ENCODE measurements around the gene MOGAT1. TPM values are rescaled to one million over a fixed set of nuclear protein-coding genes. Genes with fewer than 3 reads are reported as not detected.
"Not testable (repeated sequence)": the region's sequence is repeated elsewhere in the genome, so short reads cannot be mapped to it uniquely, and the experiment has no call there.

Gene MOGAT1
- total RNA-seq, 3 donors from 2014 or later (not counting 1 experiment from before 2014, with no cell fraction given), result not detected

GRCh38 chr2:222714361-222715241, 43.1 kb downstream of the MOGAT1 start:
- no peaks in the 10 kb centered on the region for H3K9me3 ChIP-seq (ENCODE audit: control insufficient read depth, insufficient read depth, low read length)
- no peak overlapping the region for H3K4me3 ChIP-seq (ENCODE audit: low read length)
- TF ChIP-seq CTCF (IDR thresholded peaks at IDR 0.05), result no peak
- ATAC-seq (no peak), DNase-seq (no peak)
- no peak overlapping the region for H3K4me3 Mint-ChIP-seq
- 64% methylated on average over 7 of the region's 7 CpGs for WGBS (ENCODE audit: insufficient coverage)
- intact Hi-C loops (cut with micrococcal nuclease), result no loop called here
- H3K27me3 Mint-ChIP-seq (ENCODE audit: low read depth in 2 of 2), result peaks cover 19% of the 10 kb centered on the region in 2 donors
- H3K27me3 ChIP-seq (ENCODE audit: control insufficient read depth, insufficient read depth, low read length), result no peaks in the 10 kb centered on the region
- H3K4me1 Mint-ChIP-seq, result no peaks in the 10 kb centered on the region
- no peaks in the 10 kb centered on the region for H3K36me3 ChIP-seq (ENCODE audit: control insufficient read depth, insufficient read depth, low read length)
- no peak overlapping the region for H3K27ac Mint-ChIP-seq
- H3K27ac ChIP-seq (ENCODE audit: low read length), result no peak overlapping the region
- no peaks in the 10 kb centered on the region for H3K4me1 ChIP-seq (ENCODE audit: control insufficient read depth, insufficient read depth, low read length)
- no peaks in the 10 kb centered on the region for H3K36me3 Mint-ChIP-seq
- no peaks in the 10 kb centered on the region for H3K9me3 Mint-ChIP-seq

- no peak for ATAC-seq
- Histone ChIP-seq H3K4me1 (ENCODE audit: control insufficient read depth, insufficient read depth, low read length) (no peaks in the 10 kb centered on the region), H3K27ac (ENCODE audit: low read length) (no peak overlapping the region), H3K4me3 (ENCODE audit: low read length) (no peak overlapping the region), H3K27me3 (ENCODE audit: control insufficient read depth, insufficient read depth, low read length) (no peaks in the 10 kb centered on the region), H3K36me3 (ENCODE audit: control insufficient read depth, insufficient read depth, low read length) (no peaks in the 10 kb centered on the region), H3K9me3 (ENCODE audit: control insufficient read depth, insufficient read depth, low read length) (no peaks in the 10 kb centered on the region)
- no peaks in the 10 kb centered on the region for H3K9me3 Mint-ChIP-seq
- H3K27me3 Mint-ChIP-seq (ENCODE audit: low read depth in 2 of 2), result peaks cover 17 to 19% of the 10 kb centered on the region in 2 donors
- intact Hi-C loops (cut with micrococcal nuclease), result no loop called here
- WGBS (ENCODE audit: insufficient coverage), result 21% methylated on average over 8 of the region's 9 CpGs
- H3K27ac Mint-ChIP-seq, result no peak overlapping the region
- H3K36me3 Mint-ChIP-seq, result no peaks in the 10 kb centered on the region
- no peak for DNase-seq
- H3K4me1 Mint-ChIP-seq, result no peaks in the 10 kb centered on the region
- no peak overlapping the region for H3K4me3 Mint-ChIP-seq
- TF ChIP-seq CTCF (IDR thresholded peaks at IDR 0.05), result no peak
Observed at GRCh38 chr2:222715742-222716141, 44.3 kb downstream of the MOGAT1 start.

- H3K9me3 ChIP-seq (ENCODE audit: control insufficient read depth, insufficient read depth, low read length); H3K4me1 Mint-ChIP-seq; H3K27ac Mint-ChIP-seq; H3K4me3 ChIP-seq (ENCODE audit: low read length); H3K27ac ChIP-seq (ENCODE audit: low read length); ATAC-seq; H3K36me3 Mint-ChIP-seq; intact Hi-C loops (cut with micrococcal nuclease); H3K4me3 Mint-ChIP-seq; H3K4me1 ChIP-seq (ENCODE audit: control insufficient read depth, insufficient read depth, low read length); H3K36me3 ChIP-seq (ENCODE audit: control insufficient read depth, insufficient read depth, low read length); H3K9me3 Mint-ChIP-seq; H3K27me3 ChIP-seq (ENCODE audit: control insufficient read depth, insufficient read depth, low read length); DNase-seq: not testable (repeated sequence)
- peaks cover 9 to 10% of the 10 kb centered on the region in 2 donors for H3K27me3 Mint-ChIP-seq (ENCODE audit: low read depth in 2 of 2)
- WGBS (ENCODE audit: insufficient coverage), result 86% methylated on average over 1 of the region's 1 CpG
Observed at GRCh38 chr2:222719787-222720186, 48.3 kb downstream of the MOGAT1 start.

- intact Hi-C loops (cut with micrococcal nuclease); H3K4me1 Mint-ChIP-seq: not testable (repeated sequence)
- 96% methylated on average over 2 of the region's 2 CpGs for WGBS (ENCODE audit: insufficient coverage)
Observed at GRCh38 chr2:222721597-222721996, 50.1 kb downstream of the MOGAT1 start.

More at GRCh38 chr2:222721597-222721996, 50.1 kb downstream of the MOGAT1 start:
- not testable (repeated sequence) for H3K36me3 Mint-ChIP-seq; H3K4me1 ChIP-seq (ENCODE audit: control insufficient read depth, insufficient read depth, low read length); H3K27me3 ChIP-seq (ENCODE audit: control insufficient read depth, insufficient read depth, low read length); H3K9me3 ChIP-seq (ENCODE audit: control insufficient read depth, insufficient read depth, low read length); H3K9me3 Mint-ChIP-seq; H3K27ac ChIP-seq (ENCODE audit: low read length); H3K36me3 ChIP-seq (ENCODE audit: control insufficient read depth, insufficient read depth, low read length); H3K4me3 Mint-ChIP-seq; H3K4me3 ChIP-seq (ENCODE audit: low read length); H3K27ac Mint-ChIP-seq; DNase-seq; ATAC-seq; H3K27me3 Mint-ChIP-seq (ENCODE audit: low read depth in 2 of 2)
